ENCODE data around the gene PIEZO2.

- no peak for TF ChIP-seq CTCF (IDR thresholded peaks at IDR 0.05)
- no peak for TF ChIP-seq EZH2phosphoT487 (IDR thresholded peaks at IDR 0.05)
Observed at GRCh38 chr18:11050966-11051365, 98.4 kb downstream of the PIEZO2 start.
